ENCODE data around the gene REST. TPM values are rescaled to one million over a fixed set of nuclear protein-coding genes. Genes with fewer than 3 reads are reported as not detected.

Gene REST
- polyA plus RNA-seq, 3 donors, result 6.3 to 71.2 (median 44.2) TPM

GRCh38 chr4:56961107-56961500 lies 53.4 kb downstream of the REST start:
- peaks cover 36 to 43% of the 10 kb centered on the region in 2 donors for H3K36me3 ChIP-seq (replicated peaks in 1 of 2; ENCODE audit: control insufficient read depth in 1 of 2, insufficient read depth in 2 of 2, low read length in 2 of 2)

GRCh38 chr4:56971383-56971782 lies 63.7 kb downstream of the REST start:
- peaks cover 14% of the 10 kb centered on the region for H3K4me1 Mint-ChIP-seq
- Histone ChIP-seq H3K4me1 (ENCODE audit: control insufficient read depth in 1 of 2, insufficient read depth in 2 of 2, low read length in 2 of 2) (peaks cover 16 to 18% of the 10 kb centered on the region in 2 donors), H3K9me3 (replicated peaks in 1 of 2; ENCODE audit: control insufficient read depth in 1 of 2, insufficient read depth in 1 of 2, low read length in 2 of 2) (peaks cover 4 to 14% of the 10 kb centered on the region in 2 donors), H3K4me3 (replicated peaks in 1 of 3; ENCODE audit: low read depth in 2 of 3, low read length in 3 of 3) (no peak overlapping the region), H3K27me3 (ENCODE audit: control insufficient read depth in 2 of 2, insufficient read depth in 2 of 2, low read length in 2 of 2) (no peaks in the 10 kb centered on the region), H3K79me2 (ENCODE audit: insufficient read depth, low read length) (peaks cover 40% of the 10 kb centered on the region), H3K4me2 (replicated peaks; ENCODE audit: extremely low read depth, low read length, poor library complexity, severe bottlenecking) (no peak overlapping the region), H2AFZ (ENCODE audit: insufficient read depth, low read depth, low read length, poor library complexity, severe bottlenecking) (no peak overlapping the region), H4K20me1 (ENCODE audit: insufficient read depth, low read length) (peaks cover 24% of the 10 kb centered on the region), H3K9ac (ENCODE audit: insufficient read depth, low read length, poor library complexity, severe bottlenecking) (no peak overlapping the region), H3K36me3 (replicated peaks in 1 of 2; ENCODE audit: control insufficient read depth in 1 of 2, insufficient read depth in 2 of 2, low read length in 2 of 2) (peaks cover 70 to 81% of the 10 kb centered on the region in 2 donors), H3K27ac (ENCODE audit: low read depth in 1 of 2, low read length in 2 of 2) (no peak overlapping the region)
- H3K4me3 Mint-ChIP-seq, result no peak overlapping the region
- H3K36me3 Mint-ChIP-seq, result peaks cover 68 to 82% of the 10 kb centered on the region in 2 donors
- WGBS (ENCODE audit: insufficient coverage), result 100% methylated on average over 2 of the region's 2 CpGs
- H3K27ac Mint-ChIP-seq, result peak overlapping the region in 1 of 7 donors; percentile 13
- no peak for TF ChIP-seq CTCF (IDR thresholded peaks at IDR 0.05)
- peaks cover 0 to 1% (median 0%) of the 10 kb centered on the region in 3 donors for H3K27me3 Mint-ChIP-seq (ENCODE audit: low read depth in 3 of 3)
- DNase-seq, result no peak
- peaks cover 0 to 9% (median 3%) of the 10 kb centered on the region in 7 donors for H3K9me3 Mint-ChIP-seq
- intact Hi-C loops (cut with micrococcal nuclease), result no loop called here

More at GRCh38 chr4:56961107-56961500, 53.4 kb downstream of the REST start:
- DNase-seq, result no peak
- Histone ChIP-seq H3K9ac (ENCODE audit: insufficient read depth, low read length, poor library complexity, severe bottlenecking) (no peak overlapping the region), H3K4me1 (ENCODE audit: control insufficient read depth in 1 of 2, insufficient read depth in 2 of 2, low read length in 2 of 2) (peaks cover 11 to 16% of the 10 kb centered on the region in 2 donors), H3K27ac (ENCODE audit: low read depth in 1 of 2, low read length in 2 of 2) (no peak overlapping the region), H3K9me3 (replicated peaks in 1 of 2; ENCODE audit: control insufficient read depth in 1 of 2, insufficient read depth in 1 of 2, low read length in 2 of 2) (no peaks in the 10 kb centered on the region), H3K4me2 (replicated peaks; ENCODE audit: extremely low read depth, low read length, poor library complexity, severe bottlenecking) (no peak overlapping the region), H3K79me2 (ENCODE audit: insufficient read depth, low read length) (no peaks in the 10 kb centered on the region), H2AFZ (ENCODE audit: insufficient read depth, low read depth, low read length, poor library complexity, severe bottlenecking) (no peak overlapping the region), H3K27me3 (ENCODE audit: control insufficient read depth in 2 of 2, insufficient read depth in 2 of 2, low read length in 2 of 2) (no peaks in the 10 kb centered on the region), H4K20me1 (ENCODE audit: insufficient read depth, low read length) (no peaks in the 10 kb centered on the region), H3K4me3 (replicated peaks in 1 of 3; ENCODE audit: low read depth in 2 of 3, low read length in 3 of 3) (no peak overlapping the region)
- no CpG with 5 or more reads among the region's 2 CpGs for WGBS (ENCODE audit: insufficient coverage)
- Mint-ChIP-seq H3K4me1 (peaks cover 15% of the 10 kb centered on the region), H3K27me3 (ENCODE audit: low read depth in 3 of 3) (no peaks in the 10 kb centered on the region), H3K4me3 (no peak overlapping the region), H3K36me3 (peaks cover 32 to 43% of the 10 kb centered on the region in 2 donors), H3K27ac (no peak overlapping the region), H3K9me3 (no peaks in the 10 kb centered on the region)
- intact Hi-C loops (cut with micrococcal nuclease), result no loop called here
- TF ChIP-seq CTCF (IDR thresholded peaks at IDR 0.05), result no peak
